Esophagus squamous epithelium (tissue), 4 donors: ENCODE results near the gene MEGF10.

ENCODE experiments used
- CTCF ChIP-seq, 6 experiments: fragments of 450-650 bp in 4 of 6; fragments of 200-600 bp in 2 of 6; sonication (generic) in 2 of 6; IDR thresholded peaks; one replicate each; pipeline ENCODE4 v1.5.1; 2016 to 2019; ENCODE audit warnings: antibody characterized with exemption in 6 of 6, mild to moderate bottlenecking in 4 of 6, moderate library complexity in 4 of 6
- POLR2A ChIP-seq, 4 donors: fragments of 450-650 bp; IDR thresholded peaks; one replicate each; pipeline ENCODE4 v1.6.1; 2017; ENCODE audit warnings: antibody characterized with exemption in 4 of 4, mild to moderate bottlenecking in 4 of 4, moderate library complexity in 3 of 4

DNA sequence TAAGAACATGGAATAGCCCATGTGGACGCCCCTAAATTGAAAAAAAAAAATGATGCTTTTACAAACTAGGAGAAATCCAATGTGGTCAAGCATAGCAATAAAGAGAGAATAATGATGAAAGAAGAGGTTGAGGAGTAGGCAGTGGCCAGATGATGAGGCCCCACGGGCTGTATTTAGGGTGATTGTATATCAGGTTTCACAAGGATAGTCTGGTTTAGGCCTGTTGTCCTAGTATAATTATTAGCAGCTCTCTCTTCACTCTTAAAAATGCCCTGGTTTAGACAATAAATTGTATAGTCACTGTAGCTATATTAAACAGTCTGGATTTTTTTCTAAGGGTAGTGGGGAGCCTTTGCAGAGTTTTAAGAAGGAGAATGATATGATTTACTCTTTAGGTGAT is 124.4 kb downstream of the MEGF10 start:
- no peak for TF ChIP-seq CTCF (IDR thresholded peaks at IDR 0.05)
- no peak for TF ChIP-seq POLR2A (IDR thresholded peaks at IDR 0.05)
